Tongue (tissue), 1 donor: ENCODE data around the gene PHAF1. TPM values are rescaled to one million over a fixed set of nuclear protein-coding genes. Genes with fewer than 3 reads are reported as not detected.

ENCODE experiments used
- total RNA-seq: library from RNA; depleted of rRNA; stranded (reverse); fragments of >200 nt; gene quantifications from one replicate; pipeline ENCODE4 v1.2.3, GENCODE V29; 2014

PHAF1 gene
- total RNA-seq, 1 donor from 2014 or later = 16.3 TPM

Other genes starting within 250 kb of the PHAF1 start
- gene PDP2, start 229.4 kb upstream of the PHAF1 start, total RNA-seq = 11.0 TPM
- 0.31 TPM for gene CDH16, start 191.1 kb upstream of the PHAF1 start, total RNA-seq
- 23.3 TPM for gene RRAD, start 184.4 kb upstream of the PHAF1 start, total RNA-seq
- gene CIAO2B, start 175.5 kb upstream of the PHAF1 start, total RNA-seq = 101 TPM
- gene CES2, start 174.4 kb upstream of the PHAF1 start, total RNA-seq = 23.9 TPM
- gene CES3, start 148.7 kb upstream of the PHAF1 start, total RNA-seq = 1.8 TPM
- 5.2 TPM for gene CES4A, start 121.4 kb upstream of the PHAF1 start, total RNA-seq
- gene CBFB, start 80.8 kb upstream of the PHAF1 start, total RNA-seq = 52.6 TPM
- 25.2 TPM for gene B3GNT9, start 41.1 kb downstream of the PHAF1 start, total RNA-seq
- 7.7 TPM for gene TRADD, start 50.0 kb downstream of the PHAF1 start, total RNA-seq
- 1.6 TPM for gene FBXL8, start 50.0 kb downstream of the PHAF1 start, total RNA-seq
- gene HSF4, start 54.8 kb downstream of the PHAF1 start, total RNA-seq = 3.8 TPM
- 40.4 TPM for gene NOL3, start 60.6 kb downstream of the PHAF1 start, total RNA-seq
- 14.1 TPM for gene MATCAP1, start 74.0 kb downstream of the PHAF1 start, total RNA-seq
- gene EXOC3L1, start 80.2 kb downstream of the PHAF1 start, total RNA-seq = 3.6 TPM
- gene E2F4, start 82.2 kb downstream of the PHAF1 start, total RNA-seq = 38.9 TPM
- 4.0 TPM for gene ELMO3, start 89.2 kb downstream of the PHAF1 start, total RNA-seq
- 19.7 TPM for gene TMEM208, start 117.2 kb downstream of the PHAF1 start, total RNA-seq
- 10.1 TPM for gene FHOD1, start 137.5 kb downstream of the PHAF1 start, total RNA-seq
- gene SLC9A5, start 139.0 kb downstream of the PHAF1 start, total RNA-seq = 0.10 TPM
- gene PLEKHG4, start 169.6 kb downstream of the PHAF1 start, total RNA-seq = 21.0 TPM
- gene KCTD19, start 216.8 kb downstream of the PHAF1 start, total RNA-seq = 0.10 TPM
- gene LRRC36, start 216.9 kb downstream of the PHAF1 start, total RNA-seq = 0.41 TPM